Measurements from ENCODE around the gene ADGRL1. TPM values are rescaled to one million over a fixed set of nuclear protein-coding genes. Genes with fewer than 3 reads are reported as not detected.
"Not testable (repeated sequence)": the region's sequence is repeated elsewhere in the genome, so short reads cannot be mapped to it uniquely, and the experiment has no call there.

Gene ADGRL1
- total RNA-seq, 3 donors from 2014 or later, result 11.2 to 14.7 (median 11.6) TPM

DNA sequence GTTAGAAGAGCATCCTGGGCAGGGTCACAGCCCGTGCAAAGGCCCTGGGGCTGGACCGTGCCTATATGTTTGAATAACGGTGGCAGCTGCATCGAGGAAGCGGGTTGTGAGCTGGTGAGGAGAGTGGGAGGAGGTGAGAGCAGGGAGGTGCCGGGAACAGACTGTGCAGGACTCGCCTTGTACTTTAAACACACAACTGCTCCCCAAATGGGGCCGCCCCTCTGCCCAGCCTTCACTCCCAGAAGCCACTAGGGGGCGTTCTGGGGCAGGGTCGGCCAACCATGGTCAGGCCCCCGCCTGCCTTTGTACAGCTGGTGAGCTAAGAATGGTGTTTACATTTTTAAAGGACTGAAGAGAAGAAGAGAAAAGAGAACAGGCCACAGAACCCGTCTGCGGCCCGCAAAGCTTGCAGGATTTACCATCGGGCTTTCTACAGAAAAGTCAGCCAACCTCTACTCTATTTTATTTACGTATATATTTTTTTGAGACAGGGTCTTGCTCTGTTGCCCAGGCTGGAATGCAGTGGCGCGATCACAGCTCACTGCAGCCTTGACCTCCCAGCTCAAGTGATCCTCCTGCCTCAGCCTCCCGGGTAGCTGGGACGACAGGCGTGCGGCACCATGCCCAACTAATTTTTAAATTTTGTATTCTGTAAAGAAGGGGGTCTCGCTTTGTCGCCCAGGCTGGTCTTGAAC, 5.7 kb downstream of the ADGRL1 start:
- H3K27ac ChIP-seq; H3K27me3 ChIP-seq; H3K4me3 ChIP-seq; H3K36me3 ChIP-seq; DNase-seq (ENCODE audit: low spot score in 2 of 2); H3K9me3 ChIP-seq; H3K4me1 ChIP-seq: not testable (repeated sequence)
- intact Hi-C loops (cut with DNase I; ENCODE audit: low total_unique reads), result loop anchor here (5.0 kb wide), 1 partner anchor 992 kb away; no protein-coding TSS in a partner anchor
- TF ChIP-seq, protein P1, sequence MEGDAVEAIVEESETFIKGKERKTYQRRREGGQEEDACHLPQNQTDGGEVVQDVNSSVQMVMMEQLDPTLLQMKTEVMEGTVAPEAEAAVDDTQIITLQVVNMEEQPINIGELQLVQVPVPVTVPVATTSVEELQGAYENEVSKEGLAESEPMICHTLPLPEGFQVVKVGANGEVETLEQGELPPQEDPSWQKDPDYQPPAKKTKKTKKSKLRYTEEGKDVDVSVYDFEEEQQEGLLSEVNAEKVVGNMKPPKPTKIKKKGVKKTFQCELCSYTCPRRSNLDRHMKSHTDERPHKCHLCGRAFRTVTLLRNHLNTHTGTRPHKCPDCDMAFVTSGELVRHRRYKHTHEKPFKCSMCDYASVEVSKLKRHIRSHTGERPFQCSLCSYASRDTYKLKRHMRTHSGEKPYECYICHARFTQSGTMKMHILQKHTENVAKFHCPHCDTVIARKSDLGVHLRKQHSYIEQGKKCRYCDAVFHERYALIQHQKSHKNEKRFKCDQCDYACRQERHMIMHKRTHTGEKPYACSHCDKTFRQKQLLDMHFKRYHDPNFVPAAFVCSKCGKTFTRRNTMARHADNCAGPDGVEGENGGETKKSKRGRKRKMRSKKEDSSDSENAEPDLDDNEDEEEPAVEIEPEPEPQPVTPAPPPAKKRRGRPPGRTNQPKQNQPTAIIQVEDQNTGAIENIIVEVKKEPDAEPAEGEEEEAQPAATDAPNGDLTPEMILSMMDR (IDR thresholded peaks at IDR 0.05), result peak in 1 of 3 donors; percentile 37

DNA sequence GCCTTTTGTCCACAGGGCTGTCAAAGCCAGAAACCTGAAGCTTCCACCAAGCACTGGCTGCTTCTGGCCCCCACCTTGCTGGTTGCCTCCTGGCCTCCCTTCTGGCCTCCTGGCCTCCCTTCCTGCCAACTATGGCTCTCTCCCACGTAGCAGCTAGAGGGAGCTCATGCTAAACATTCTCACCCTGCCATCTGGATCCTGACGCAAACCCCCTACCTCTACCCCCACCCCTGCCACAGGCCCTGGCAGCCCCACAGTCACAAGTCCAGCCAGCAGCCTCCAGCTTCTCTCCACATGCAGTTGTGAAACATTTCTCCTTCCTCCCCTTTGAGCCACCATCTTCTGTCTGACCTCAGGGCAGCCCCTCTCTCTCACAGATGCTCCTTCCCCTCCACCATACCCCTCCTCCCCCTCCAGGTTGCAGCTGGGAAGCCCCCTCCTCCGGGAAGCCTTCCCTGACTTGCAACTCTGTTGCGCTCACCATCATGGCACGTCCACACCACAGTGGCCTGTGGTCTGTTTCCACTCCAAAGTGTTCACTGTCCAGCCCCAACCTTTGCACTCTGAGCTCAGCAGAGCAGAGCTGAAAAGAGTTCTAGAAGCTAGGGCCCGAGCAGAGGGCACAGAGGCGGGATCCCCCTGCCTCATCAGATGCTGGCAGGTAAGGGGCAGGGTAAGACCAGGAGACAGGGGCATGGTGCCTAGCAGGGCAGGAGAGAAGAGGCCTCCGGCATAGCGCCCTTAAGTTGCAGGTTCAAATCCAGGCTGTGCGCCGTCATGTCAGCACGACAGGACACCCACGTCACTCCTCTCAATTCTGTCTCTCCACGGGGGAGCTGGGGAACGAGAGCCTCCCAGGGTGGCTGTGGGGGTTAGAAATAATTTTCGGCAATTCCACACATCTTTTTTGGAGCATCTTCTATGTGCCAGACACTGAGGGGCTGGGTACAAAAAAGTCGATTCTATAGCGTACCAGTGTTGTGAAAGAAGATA, 7.3 kb downstream of the ADGRL1 start:
- Histone ChIP-seq H3K4me3 (no peak overlapping the region), H3K36me3 (no peaks in the 10 kb centered on the region), H3K27me3 (no peaks in the 10 kb centered on the region), H3K27ac (no peak overlapping the region), H3K4me1 (no peaks in the 10 kb centered on the region), H3K9me3 (no peaks in the 10 kb centered on the region)
- TF ChIP-seq, protein P1 (IDR thresholded peaks at IDR 0.05), result no peak
- TF ChIP-seq POLR2A (IDR thresholded peaks at IDR 0.05) (no peak), POLR2AphosphoS5 (IDR thresholded peaks at IDR 0.05) (no peak)
- DNase-seq (ENCODE audit: low spot score in 2 of 2), result no peak
- intact Hi-C loops (cut with DNase I; ENCODE audit: low total_unique reads), result no loop called here

DNA sequence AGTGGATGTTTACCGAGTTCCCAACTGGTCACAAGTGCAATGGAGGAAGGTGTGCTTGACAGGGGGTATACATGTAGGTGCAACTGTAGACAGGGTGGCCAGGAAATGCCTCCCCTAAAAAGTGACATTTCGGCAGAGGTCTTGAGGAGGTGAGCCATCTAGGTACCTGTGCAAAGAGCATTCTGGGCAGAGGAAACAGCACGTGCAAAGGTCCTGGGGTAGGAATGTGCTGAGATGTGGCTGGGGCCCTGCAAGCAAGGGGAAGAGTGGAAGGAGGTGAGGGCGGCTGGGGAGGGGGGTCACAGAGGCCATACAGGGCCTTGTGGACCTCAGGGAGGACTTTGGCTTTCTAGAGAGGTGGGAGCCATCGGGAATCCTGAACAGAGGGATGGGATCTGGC, 8.1 kb downstream of the ADGRL1 start:
- no peaks in the 10 kb centered on the region for H3K27me3 ChIP-seq
- no peak overlapping the region for H3K27ac ChIP-seq
- DNase-seq (ENCODE audit: low spot score in 2 of 2), result no peak
- H3K4me1 ChIP-seq, result no peaks in the 10 kb centered on the region
- intact Hi-C loops (cut with DNase I; ENCODE audit: low total_unique reads), result no loop called here
- TF ChIP-seq POLR2A (IDR thresholded peaks at IDR 0.05) (no peak), POLR2AphosphoS5 (IDR thresholded peaks at IDR 0.05) (no peak)
- TF ChIP-seq, protein P1 (IDR thresholded peaks at IDR 0.05), result no peak
- H3K4me3 ChIP-seq, result no peak overlapping the region
- no peaks in the 10 kb centered on the region for H3K36me3 ChIP-seq
- H3K9me3 ChIP-seq, result no peaks in the 10 kb centered on the region

DNA sequence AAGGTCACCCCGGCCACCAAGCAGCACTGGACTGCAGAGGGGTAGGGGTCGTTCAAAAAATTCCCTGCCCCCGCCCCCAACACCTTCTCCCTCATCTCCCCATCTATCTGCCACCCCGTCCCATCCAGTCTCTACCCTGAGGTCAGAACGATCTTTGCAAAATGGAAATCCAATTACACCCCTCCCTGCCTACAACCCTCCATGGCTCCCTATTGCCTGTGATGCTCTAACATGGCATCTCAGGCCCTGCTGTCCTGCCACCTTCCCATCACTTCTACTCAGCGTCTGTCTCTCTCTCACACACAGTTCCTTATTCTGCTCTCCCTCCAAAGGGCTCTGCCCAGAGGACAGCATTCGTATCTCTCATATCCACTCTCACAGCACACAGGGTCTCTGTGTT, 8.7 kb downstream of the ADGRL1 start:
- DNase-seq (ENCODE audit: low spot score in 2 of 2); H3K27ac ChIP-seq; intact Hi-C loops (cut with DNase I; ENCODE audit: low total_unique reads); H3K4me1 ChIP-seq; H3K9me3 ChIP-seq; H3K36me3 ChIP-seq; H3K4me3 ChIP-seq; H3K27me3 ChIP-seq: not testable (repeated sequence)

DNA sequence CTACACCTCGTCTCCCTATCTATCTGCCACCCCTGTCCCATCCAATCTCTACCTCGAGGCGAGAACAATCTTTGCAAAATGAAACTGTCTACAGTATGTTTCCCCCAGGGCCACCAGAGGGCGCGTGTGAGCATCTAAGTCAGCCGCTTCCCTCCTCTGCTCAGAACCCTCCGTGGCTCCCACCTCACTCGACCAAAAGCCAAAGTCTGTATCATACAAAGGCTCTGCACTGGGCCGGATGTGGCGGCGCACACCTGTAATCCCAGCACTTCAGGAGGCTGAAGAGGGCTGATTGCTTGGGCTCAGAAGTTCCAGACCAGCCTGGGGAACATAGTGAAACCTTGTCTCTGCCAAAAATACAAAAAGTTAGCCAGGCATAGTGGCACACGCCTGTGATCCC, 9.9 kb downstream of the ADGRL1 start:
- intact Hi-C loops (cut with DNase I; ENCODE audit: low total_unique reads); H3K27me3 ChIP-seq; H3K4me1 ChIP-seq; DNase-seq (ENCODE audit: low spot score in 2 of 2); H3K27ac ChIP-seq; H3K9me3 ChIP-seq; H3K36me3 ChIP-seq; H3K4me3 ChIP-seq: not testable (repeated sequence)
- TF ChIP-seq, protein P1 (IDR thresholded peaks at IDR 0.05), result peak; percentile 46 to 59 (median 55)

DNA sequence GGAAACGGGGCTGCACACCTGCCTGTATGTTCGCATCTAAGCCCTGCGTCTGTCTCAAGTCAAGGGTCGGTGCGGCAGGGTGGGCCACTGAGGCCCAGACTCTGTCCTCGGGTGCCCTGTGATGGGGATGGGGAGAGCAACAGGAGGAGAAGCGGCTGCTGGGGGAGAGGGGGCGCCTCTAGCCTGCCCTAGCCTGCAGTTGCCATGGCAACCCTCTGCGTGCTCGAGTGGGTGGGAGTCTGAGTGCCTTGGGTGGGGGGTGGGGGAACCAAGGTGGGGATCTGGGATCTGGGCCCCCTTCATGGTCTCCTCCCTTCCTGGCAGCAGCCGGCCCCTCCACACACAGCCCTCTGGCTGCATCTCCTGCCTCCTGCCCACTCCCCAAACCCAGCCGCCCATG, 10.8 kb downstream of the ADGRL1 start:
- H3K36me3 ChIP-seq; intact Hi-C loops (cut with DNase I; ENCODE audit: low total_unique reads); H3K4me1 ChIP-seq; DNase-seq (ENCODE audit: low spot score in 2 of 2); H3K27ac ChIP-seq; H3K4me3 ChIP-seq; H3K9me3 ChIP-seq; H3K27me3 ChIP-seq: not testable (repeated sequence)

Measured in breast epithelium (tissue), 4 donors.